ENCODE data around the gene GLI3.

The GLI3 gene

GRCh38 chr7:42133321-42133720, 103.7 kb downstream of the GLI3 start:
- no peak overlapping the region for H3K4me3 ChIP-seq (ENCODE audit: low read depth, low read length)
- no peak for TF ChIP-seq CTCF (IDR thresholded peaks at IDR 0.05; ENCODE audit: low read depth, low read length)
- in situ Hi-C loops (cut with HindIII; ENCODE audit: low sequenced_read_pairs) = no loop called here
- DNase-seq (ENCODE audit: low read depth, low spot score) = no peak

- peak; percentile 31 for TF ChIP-seq CTCF (IDR thresholded peaks at IDR 0.05; ENCODE audit: low read depth, low read length)
- no peak overlapping the region for H3K4me3 ChIP-seq (ENCODE audit: low read depth, low read length)
- in situ Hi-C loops (cut with HindIII; ENCODE audit: low sequenced_read_pairs) = no loop called here
- DNase-seq (ENCODE audit: low read depth, low spot score) = peak; percentile 19
These were observed 108.3 kb downstream of the GLI3 start for GRCh38 chr7:42128703-42129102.

- no peak overlapping the region for H3K4me3 ChIP-seq (ENCODE audit: low read depth, low read length)
- TF ChIP-seq CTCF (IDR thresholded peaks at IDR 0.05; ENCODE audit: low read depth, low read length) = no peak
- in situ Hi-C loops (cut with HindIII; ENCODE audit: low sequenced_read_pairs) = no loop called here
- no peak for DNase-seq (ENCODE audit: low read depth, low spot score)
These were observed 109.8 kb downstream of the GLI3 start for GRCh38 chr7:42127232-42127622.

- no peak overlapping the region for H3K4me3 ChIP-seq (ENCODE audit: low read depth, low read length)
- no peak for TF ChIP-seq CTCF (IDR thresholded peaks at IDR 0.05; ENCODE audit: low read depth, low read length)
- in situ Hi-C loops (cut with HindIII; ENCODE audit: low sequenced_read_pairs) = no loop called here
- no peak for DNase-seq (ENCODE audit: low read depth, low spot score)
These were observed 110.4 kb downstream of the GLI3 start for GRCh38 chr7:42126475-42127231.

GRCh38 chr7:42125321-42125720, 111.7 kb downstream of the GLI3 start:
- no peak overlapping the region for H3K4me3 ChIP-seq (ENCODE audit: low read depth, low read length)
- DNase-seq (ENCODE audit: low read depth, low spot score) = no peak
- in situ Hi-C loops (cut with HindIII; ENCODE audit: low sequenced_read_pairs) = no loop called here
- no peak for TF ChIP-seq CTCF (IDR thresholded peaks at IDR 0.05; ENCODE audit: low read depth, low read length)

GRCh38 chr7:42123716-42124115, 113.3 kb downstream of the GLI3 start:
- no peak for TF ChIP-seq CTCF (IDR thresholded peaks at IDR 0.05; ENCODE audit: low read depth, low read length)
- no peak for DNase-seq (ENCODE audit: low read depth, low spot score)
- no peak overlapping the region for H3K4me3 ChIP-seq (ENCODE audit: low read depth, low read length)
- in situ Hi-C loops (cut with HindIII; ENCODE audit: low sequenced_read_pairs) = no loop called here

Data from astrocyte of the spinal cord (primary cell).